T1000 (cell line): ENCODE results near the gene GHSR.
A peak's percentile ranks its signal among the peaks of the same experiment; 100 is the strongest.

Experiments
- DNase-seq: peaks from one replicate; lab custom pipeline; 2025; ENCODE audit warnings: mixed read lengths; lab: John Stamatoyannopoulos, UW

Gene GHSR

GRCh38 chr3:172447611-172448579 lies at the start of gene GHSR:
TSS of gene GHSR (minus strand) at chr3:172448456. CDS start at chr3:172448413, 43 bp downstream.
- no peak for DNase-seq

- DNase-seq: peak; percentile 28
Observed at GRCh38 chr3:172490198-172490669, 42.0 kb upstream of the GHSR start.

DNA sequence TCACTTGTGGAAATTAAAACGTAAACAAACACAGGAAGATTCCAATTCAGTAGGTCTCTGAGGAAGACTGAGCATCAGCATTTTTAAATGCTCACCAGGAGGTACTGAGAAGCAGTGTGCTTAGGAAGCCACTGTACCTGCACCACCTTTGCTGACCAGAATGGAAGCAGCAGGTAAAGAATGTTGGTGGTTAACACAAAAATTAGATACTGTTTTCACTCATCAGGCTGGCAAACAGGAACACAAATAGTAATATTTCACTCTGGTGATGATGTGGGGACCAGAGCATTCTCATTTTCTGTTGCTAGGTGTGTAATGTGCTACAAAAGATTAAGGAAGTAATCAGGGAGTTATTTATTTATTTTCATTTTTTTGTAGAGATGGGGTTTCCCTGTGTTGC lies 29.9 kb upstream of the GHSR start:
- no peak for DNase-seq

DNA sequence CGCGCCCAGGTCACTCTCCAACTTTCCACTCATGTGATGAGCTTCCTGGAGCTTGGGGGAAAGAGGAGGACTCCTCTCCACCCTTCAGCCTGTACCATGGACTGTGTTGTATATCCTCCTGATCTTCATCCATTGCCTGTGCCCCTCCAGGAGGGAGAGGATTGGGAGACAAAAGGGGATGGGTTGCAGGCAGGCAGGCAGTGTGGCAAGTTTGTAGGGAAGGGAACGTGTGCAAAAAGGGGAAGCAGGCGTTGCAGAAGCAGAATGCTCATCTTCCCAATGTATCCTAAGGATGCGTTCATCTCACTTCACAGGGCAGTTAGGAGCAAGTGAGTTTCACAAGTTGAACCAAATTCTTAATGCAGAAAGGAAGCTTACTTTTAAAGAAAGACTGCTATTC lies 28.1 kb upstream of the GHSR start:
- no peak for DNase-seq

- no peak for DNase-seq
Observed at GRCh38 chr3:172475703-172476102, 27.4 kb upstream of the GHSR start.

DNA sequence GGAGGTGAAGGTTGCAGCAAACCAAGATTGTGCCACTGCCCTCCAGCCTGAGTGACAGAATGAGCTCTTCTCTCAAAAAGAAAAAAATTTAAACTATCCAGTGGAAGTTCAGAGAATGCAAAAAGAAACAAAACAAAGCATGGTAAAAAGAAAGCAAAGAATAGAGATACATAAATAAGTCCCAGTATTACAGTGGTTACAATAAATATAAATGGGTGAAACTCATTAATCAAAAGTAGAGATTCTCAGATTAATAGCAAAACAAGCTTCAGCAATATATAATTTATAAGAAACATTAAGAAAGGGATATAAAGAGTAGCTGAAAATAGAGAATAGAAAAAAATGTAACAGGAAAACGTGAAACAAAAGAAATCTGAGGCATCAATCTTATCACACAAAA lies 23.6 kb upstream of the GHSR start:
- no peak for DNase-seq

DNA sequence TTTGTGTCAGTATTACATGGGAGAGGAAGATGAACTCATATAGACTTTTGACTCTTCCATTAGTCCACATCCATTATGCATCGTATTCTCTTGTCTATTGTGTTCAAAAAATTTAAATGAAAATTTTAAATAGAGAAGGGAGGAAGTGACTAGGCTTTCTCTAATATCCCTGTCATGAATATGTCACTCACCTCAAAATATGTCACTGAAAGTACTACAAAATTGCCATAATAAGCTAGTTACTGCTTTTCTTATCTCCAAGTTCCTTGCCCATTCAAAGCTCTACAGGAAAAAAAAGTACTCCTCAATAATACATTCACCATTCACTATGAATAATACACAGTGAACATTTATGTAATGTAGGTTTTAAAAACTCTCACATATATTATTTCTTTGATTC lies 22.3 kb upstream of the GHSR start:
- no peak for DNase-seq

DNA sequence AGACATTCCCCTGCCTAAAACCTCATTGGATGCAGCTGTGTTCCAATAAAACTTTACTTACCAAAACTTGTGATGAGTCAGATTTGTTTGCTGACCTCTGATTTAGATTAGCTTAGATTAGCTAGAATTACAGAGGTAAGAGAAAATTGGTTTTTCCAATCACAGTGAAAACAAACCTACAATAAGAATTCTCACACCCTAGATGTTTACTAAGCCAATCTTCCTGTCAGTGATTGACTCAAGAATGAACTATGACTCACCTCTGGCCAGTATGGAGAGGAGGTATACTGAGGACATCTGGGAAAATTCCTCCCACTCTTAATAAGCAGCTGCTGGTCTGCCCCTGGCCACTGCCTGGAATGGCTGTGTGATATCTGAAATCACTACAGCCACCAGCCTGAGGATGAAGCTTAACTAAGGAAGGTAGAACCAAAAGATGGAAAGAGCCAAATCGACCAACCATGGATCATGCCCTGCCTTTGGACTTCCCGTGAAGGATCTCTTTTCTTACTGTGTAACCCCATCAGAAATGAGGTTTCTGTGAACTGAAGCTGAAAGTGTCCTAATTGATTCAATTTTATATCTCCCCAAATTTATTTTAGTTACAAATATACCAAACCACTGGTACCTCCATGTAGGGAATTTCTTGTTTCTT lies 19.0 kb upstream of the GHSR start:
- no peak for DNase-seq

DNA sequence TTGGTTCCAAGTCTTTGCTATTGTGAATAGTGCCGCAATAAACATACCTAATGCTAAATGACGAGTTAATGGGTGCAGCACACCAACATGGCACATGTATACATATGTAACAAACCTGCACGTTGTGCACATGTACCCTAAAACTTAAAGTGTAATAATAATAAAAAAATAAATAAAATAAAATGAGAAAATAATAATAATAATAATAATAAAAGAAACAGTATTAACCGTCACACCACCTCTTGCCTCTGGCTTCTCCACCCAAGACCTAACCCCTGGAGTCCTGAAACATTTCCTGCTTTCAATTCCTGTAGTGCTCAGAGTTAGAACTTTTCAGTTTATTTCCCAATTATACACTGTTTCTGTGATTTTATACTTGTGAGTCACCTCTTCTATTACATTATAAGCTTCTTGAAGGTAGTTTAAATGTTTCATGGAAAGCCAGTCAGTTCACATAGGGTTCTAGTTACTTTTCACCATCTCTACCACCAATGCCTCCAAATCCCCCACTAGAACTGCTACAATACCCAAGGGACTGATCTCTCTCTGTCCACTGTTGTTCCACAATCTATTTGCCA lies 18.4 kb upstream of the GHSR start:
- no peak for DNase-seq

GRCh38 chr3:172465281-172465680 lies 17.0 kb upstream of the GHSR start:
- DNase-seq: no peak

- no peak for DNase-seq
Observed at GRCh38 chr3:172464306-172464705, 16.1 kb upstream of the GHSR start.

GRCh38 chr3:172461530-172462138 lies 13.4 kb upstream of the GHSR start:
- no peak for DNase-seq

DNA sequence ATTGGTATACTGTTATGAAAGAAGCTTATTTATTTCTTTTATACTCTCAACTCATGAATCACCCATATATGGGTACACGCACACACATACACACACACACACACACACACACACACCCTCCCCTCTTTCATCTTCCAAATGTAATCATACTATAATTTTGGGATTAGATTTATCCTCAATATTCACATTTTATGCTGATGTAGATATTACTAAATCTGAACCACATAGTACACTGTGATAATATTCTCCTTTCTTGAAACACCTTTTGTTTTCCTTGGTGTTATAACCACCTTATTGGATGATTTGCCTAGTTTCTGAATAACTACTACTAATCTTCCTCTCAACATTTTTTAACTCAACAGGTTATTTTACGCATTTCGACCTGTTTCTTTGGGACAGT lies 8.1 kb upstream of the GHSR start:
- no peak for DNase-seq

GRCh38 chr3:172454180-172454579 lies 5.9 kb upstream of the GHSR start:
- DNase-seq: no peak

GRCh38 chr3:172449466-172450149 lies 1.4 kb upstream of the GHSR start:
- no peak for DNase-seq

- DNase-seq: no peak
Observed at GRCh38 chr3:172448661-172449465, 607 bp upstream of the GHSR start.

GRCh38 chr3:172446198-172446597 lies 2.1 kb downstream of the GHSR start:
- no peak for DNase-seq

DNA sequence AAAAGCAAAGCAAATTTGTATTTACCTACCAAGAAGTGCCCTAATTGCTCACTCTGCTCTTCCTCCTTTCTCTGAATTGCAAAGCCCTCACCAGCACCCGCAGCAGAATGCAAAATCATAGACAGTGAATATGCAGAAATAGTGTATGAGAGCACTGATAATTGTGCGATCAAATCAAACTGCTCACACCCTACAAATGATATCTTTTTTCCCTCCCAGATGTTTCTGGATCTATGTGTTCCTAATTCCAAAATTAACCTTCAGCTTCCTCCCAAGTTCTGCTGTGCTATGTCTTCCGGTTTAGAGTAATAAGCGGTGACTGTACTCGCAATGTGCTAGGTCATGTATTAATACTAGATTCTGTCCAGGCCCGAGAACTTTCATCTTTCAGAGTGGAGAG lies 3.4 kb downstream of the GHSR start:
- DNase-seq: no peak

DNA sequence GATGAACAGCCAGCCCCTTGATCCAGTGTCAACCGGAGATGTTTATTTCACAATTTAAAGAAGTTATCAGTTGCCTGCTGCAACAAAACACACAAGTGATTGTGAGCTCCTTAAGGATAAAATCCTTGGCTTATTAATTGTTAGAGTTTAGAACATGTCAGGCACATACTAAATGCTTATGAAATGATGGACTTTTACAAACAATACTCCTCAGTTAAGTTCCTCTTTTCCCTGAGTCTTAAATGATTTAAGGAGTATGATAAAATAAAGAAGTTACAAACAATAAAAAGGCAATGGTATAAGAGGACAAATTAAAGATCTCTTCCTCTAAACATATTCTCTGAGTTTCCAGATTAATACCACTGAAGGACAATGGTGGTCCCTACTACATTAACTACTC lies 5.7 kb downstream of the GHSR start:
- no peak for DNase-seq

- no peak for DNase-seq
Observed at GRCh38 chr3:172441581-172441980, 6.7 kb downstream of the GHSR start.

GRCh38 chr3:172438186-172438585 lies 10.1 kb downstream of the GHSR start:
- DNase-seq: no peak
